ENCODE measurements around the gene EDARADD. TPM values are rescaled to one million over a fixed set of nuclear protein-coding genes. Genes with fewer than 3 reads are reported as not detected.
A peak's percentile ranks its signal among the peaks of the same experiment; 100 is the strongest.

EDARADD gene
- total and polyA plus RNA-seq, 10 donors = 0.22 to 7.4 (median 2.1) TPM

GRCh38 chr1:236530959-236531358, 136.9 kb downstream of the EDARADD start:
- peaks cover 0 to 73% (median 27%) of the 10 kb centered on the region in 6 donors for H3K4me1 ChIP-seq
- DNase-seq = no peak
- H3K27ac ChIP-seq = peak overlapping the region in 4 of 8 donors; percentile 26 to 68 (median 63)
- TF ChIP-seq POLR2AphosphoS5 (IDR thresholded peaks at IDR 0.05) (no peak), POLR2A (IDR thresholded peaks at IDR 0.05) (no peak), CTCF (IDR thresholded peaks at IDR 0.05 in 8 of 11, conservative IDR thresholded peaks at IDR 0.05 in 3 of 11) (no peak)
- intact Hi-C loops (cut with DNase I; ENCODE audit: low total_unique reads) = no loop called here
- H3K36me3 ChIP-seq = peaks cover 0 to 89% (median 35%) of the 10 kb centered on the region in 6 donors
- H3K4me3 ChIP-seq = no peak overlapping the region
- 35 to 49% (median 40%) methylated on average over 5 of the region's 5 CpGs for WGBS, 5 donors
- H3K9me3 ChIP-seq = no peaks in the 10 kb centered on the region
- no peaks in the 10 kb centered on the region for H3K27me3 ChIP-seq (replicated peaks in 1 of 7)

GRCh38 chr1:236532850-236533249, 138.8 kb downstream of the EDARADD start:
- H3K27ac ChIP-seq = peak overlapping the region in 1 of 8 donors; percentile 68
- no peak overlapping the region for H3K4me3 ChIP-seq
- DNase-seq = no peak
- no peaks in the 10 kb centered on the region for H3K9me3 ChIP-seq
- no peak for TF ChIP-seq POLR2A (IDR thresholded peaks at IDR 0.05)
- TF ChIP-seq POLR2AphosphoS5 (IDR thresholded peaks at IDR 0.05) = peak in 1 of 3 donors; percentile 6
- peaks cover 0 to 78% (median 30%) of the 10 kb centered on the region in 6 donors for H3K4me1 ChIP-seq
- intact Hi-C loops (cut with DNase I; ENCODE audit: low total_unique reads) = no loop called here
- peaks cover 0 to 85% (median 31%) of the 10 kb centered on the region in 6 donors for H3K36me3 ChIP-seq
- WGBS, 5 donors = 86 to 90% (median 89%) methylated on average over 4 of the region's 4 CpGs
- no peaks in the 10 kb centered on the region for H3K27me3 ChIP-seq (replicated peaks in 1 of 7)

- H3K27me3 ChIP-seq (replicated peaks in 1 of 7) = no peaks in the 10 kb centered on the region
- 63 to 78% (median 69%) methylated on average over 4 of the region's 4 CpGs for whole genome bisulfite sequencing, 5 donors
Measured at GRCh38 chr1:236534151-236534651, 140.1 kb downstream of the EDARADD start.

More at GRCh38 chr1:236534151-236534651, 140.1 kb downstream of the EDARADD start:
- no peak for DNase-seq
- Histone ChIP-seq H3K4me1 (peaks cover 0 to 71% (median 30%) of the 10 kb centered on the region in 6 donors), H3K9me3 (no peaks in the 10 kb centered on the region), H3K27ac (no peak overlapping the region), H3K36me3 (peaks cover 2 to 84% (median 41%) of the 10 kb centered on the region in 6 donors), H3K4me3 (no peak overlapping the region)
- TF ChIP-seq POLR2A (IDR thresholded peaks at IDR 0.05) (no peak), POLR2AphosphoS5 (IDR thresholded peaks at IDR 0.05) (no peak), CTCF (IDR thresholded peaks at IDR 0.05 in 8 of 11, conservative IDR thresholded peaks at IDR 0.05 in 3 of 11) (no peak)
- intact Hi-C loops (cut with DNase I; ENCODE audit: low total_unique reads) = no loop called here

Other genes with a start within 250 kb of the EDARADD start
- gene ERO1B, start 112.3 kb upstream of the EDARADD start, total RNA-seq = 10 to 100 TPM; 15.7 to 29.4 (median 18.6) TPM
- 1 to 10 TPM; 3.9 to 7.9 (median 6.0) TPM for gene ERO1B, start 112.3 kb upstream of the EDARADD start, polyA plus RNA-seq
- 100 to 1,000 TPM; 128 to 276 (median 155) TPM for gene LGALS8, start 129.7 kb downstream of the EDARADD start, total RNA-seq
- 10 to 100 TPM; 18.4 to 33.4 (median 25.6) TPM for gene LGALS8, start 129.7 kb downstream of the EDARADD start, polyA plus RNA-seq
- gene HEATR1, start 210.2 kb downstream of the EDARADD start, total RNA-seq = 10 to 100 TPM; 26.9 to 51.4 (median 35.3) TPM
- 1 to 10 TPM; 5.0 to 5.8 (median 5.4) TPM for gene HEATR1, start 210.2 kb downstream of the EDARADD start, polyA plus RNA-seq

All from spleen (tissue), 11 donors.